Right lobe of liver (tissue), 6 donors: ENCODE data around the gene FIS1. TPM values are rescaled to one million over a fixed set of nuclear protein-coding genes. Genes with fewer than 3 reads are reported as not detected.
"Not testable (repeated sequence)": the region's sequence is repeated elsewhere in the genome, so short reads cannot be mapped to it uniquely, and the experiment has no call there.

Experiments used
- ATAC-seq, 4 donors: fragments of 200-7000 bp; cut with Tn5 transposase; one replicate each; pipeline ENCODE4 v1.9.1; 2020; ENCODE audit warnings: mild to moderate bottlenecking in 4 of 4, moderate library complexity in 4 of 4
- DNase-seq, 3 donors: peaks; one replicate each; pipeline ENCODE4 v3.0.0-alpha.2; 2020
- H3K27ac ChIP-seq, 3 donors: fragments of 200-600 bp; one replicate each; pipeline ENCODE4 v1.8.0; 2022
- H3K27me3 ChIP-seq, 2 donors: fragments of 200-600 bp; one replicate each; pipeline ENCODE4 v1.8.0; 2022
- H3K36me3 ChIP-seq, 4 donors: fragments of 200-600 bp; sonication (generic) in 1 of 4; one replicate each; pipeline versions ENCODE4 v1.5.1 to v1.8.0; 2017 to 2022; ENCODE audit warnings: control low read depth in 1 of 4
- H3K4me1 ChIP-seq, 4 donors: fragments of 200-600 bp; sonication (generic) in 1 of 4; one replicate each; pipeline versions ENCODE4 v1.5.1 to v1.8.0; 2017 to 2022; ENCODE audit warnings: control low read depth in 1 of 4
- H3K4me3 ChIP-seq, 3 donors: fragments of 200-600 bp; one replicate each; pipeline ENCODE4 v1.8.0; 2022
- H3K9me3 ChIP-seq, 4 donors: fragments of 200-600 bp; sonication (generic) in 1 of 4; one replicate each; pipeline versions ENCODE4 v1.5.1 to v1.8.0; 2017 to 2022; ENCODE audit warnings: control low read depth in 1 of 4
- CTCF ChIP-seq, 4 donors: fragments of 200-600 bp in 3 of 4; fragments of 450-650 bp in 1 of 4; IDR thresholded peaks; one replicate each; pipeline versions ENCODE4 v1.5.1 to v1.8.0; 2016 to 2022; ENCODE audit warnings: antibody characterized with exemption in 4 of 4, mild to moderate bottlenecking in 2 of 4
- POLR2A ChIP-seq: fragments of 450-650 bp; IDR thresholded peaks from one replicate; pipeline ENCODE4 v1.6.1; 2017; ENCODE audit warnings: antibody characterized with exemption, mild to moderate bottlenecking
- WGBS: methylation state at CpG from one replicate; pipeline ENCODE4 v1.1.6; 2018; ENCODE audit warnings: low coverage, low lambda C conversion rate; ENCODE audit not compliant: insufficient coverage; ENCODE audit errors: missing lambda C conversion rate; 5-methylcytosine and 5-hydroxymethylcytosine counted together
- intact Hi-C, 2 donors: fragments of 100-400 bp; cut with DNase I; formaldehyde crosslinking; loops; one replicate each; pipeline versions ENCODE4 v1.11.2 to v1.14.1; 2022
- total RNA-seq, 6 experiments: library from RNA; depleted of rRNA in 2 of 6; stranded (reverse); fragments of >200 nt in 2 of 6; fragmentation: NEBNext Ultra II Directional in 3 of 6; extraction: Animal tissue kit (Norgen Biotek cat#: 25700) in 3 of 6; gene quantifications; one replicate each; pipeline versions ENCODE4 v1.1.0 to v1.2.4, GENCODE V29; 2016 to 2023
- donor health status: DM: no; HTN: yes; CAD: no.
- donor health status: DM: no; HTN: no; CAD: no.
- donor health status: DM: no; HTN: no; CAD: no.
- donor health status: DM: no; HTN: yes; CAD: no.
- donor health status: DM: no; HTN: yes; CAD: no.

Gene FIS1
- total RNA-seq, 6 experiments from 2014 or later, result 105 to 228 (median 134) TPM

GRCh38 chr7:101271021-101271420, 26.1 kb upstream of the FIS1 start:
- 83% methylated on average over 5 of the region's 5 CpGs for WGBS
- intact Hi-C loops, result no loop called here
- no peaks in the 10 kb centered on the region for H3K9me3 ChIP-seq
- no peak overlapping the region for H3K27ac ChIP-seq
- DNase-seq (no peak), ATAC-seq (no peak)
- no peak for TF ChIP-seq POLR2A
- TF ChIP-seq CTCF (IDR thresholded peaks at IDR 0.05), result no peak
- H3K4me3 ChIP-seq, result no peak overlapping the region
- no peaks in the 10 kb centered on the region for H3K4me1 ChIP-seq
- H3K36me3 ChIP-seq, result no peaks in the 10 kb centered on the region
- H3K27me3 ChIP-seq, result no peaks in the 10 kb centered on the region

GRCh38 chr7:101269664-101270063, 24.8 kb upstream of the FIS1 start:
- intact Hi-C loops, result no loop called here
- TF ChIP-seq CTCF (IDR thresholded peaks at IDR 0.05) (no peak), POLR2A (no peak)
- Histone ChIP-seq H3K36me3 (no peaks in the 10 kb centered on the region), H3K27ac (no peak overlapping the region), H3K4me3 (no peak overlapping the region), H3K4me1 (no peaks in the 10 kb centered on the region), H3K27me3 (no peaks in the 10 kb centered on the region), H3K9me3 (no peaks in the 10 kb centered on the region)
- no peak for ATAC-seq
- WGBS, result 81% methylated on average over 21 of the region's 21 CpGs
- DNase-seq, result no peak

- Histone ChIP-seq H3K4me3 (no peak overlapping the region), H3K9me3 (no peaks in the 10 kb centered on the region), H3K27ac (no peak overlapping the region), H3K27me3 (no peaks in the 10 kb centered on the region), H3K4me1 (no peaks in the 10 kb centered on the region), H3K36me3 (no peaks in the 10 kb centered on the region)
- intact Hi-C loops, result no loop called here
- 62% methylated on average over 15 of the region's 17 CpGs for WGBS
- TF ChIP-seq POLR2A, result no peak
- TF ChIP-seq CTCF (IDR thresholded peaks at IDR 0.05), result no peak
- DNase-seq, result no peak
- peak in 1 of 4 donors; percentile 48 for ATAC-seq
Observed at GRCh38 chr7:101265622-101266516, 21.0 kb upstream of the FIS1 start.

- H3K36me3 ChIP-seq, H3K27me3 ChIP-seq, H3K4me1 ChIP-seq, intact Hi-C loops, H3K27ac ChIP-seq, DNase-seq, H3K4me3 ChIP-seq, H3K9me3 ChIP-seq: not testable (repeated sequence)
- ATAC-seq, result peak; percentile 36 to 90 (median 50)
- WGBS, result 24% methylated on average over 5 of the region's 6 CpGs
Observed at GRCh38 chr7:101264102-101264706, 19.3 kb upstream of the FIS1 start.

- ATAC-seq (no peak), DNase-seq (no peak)
- 82% methylated on average over 4 of the region's 7 CpGs for WGBS
- Histone ChIP-seq H3K27ac (no peak overlapping the region), H3K4me3 (no peak overlapping the region), H3K27me3 (no peaks in the 10 kb centered on the region), H3K36me3 (no peaks in the 10 kb centered on the region), H3K9me3 (no peaks in the 10 kb centered on the region), H3K4me1 (no peaks in the 10 kb centered on the region)
- TF ChIP-seq CTCF (IDR thresholded peaks at IDR 0.05) (no peak), POLR2A (no peak)
- intact Hi-C loops, result no loop called here
Observed at GRCh38 chr7:101258243-101258731, 13.4 kb upstream of the FIS1 start.
